ENCODE results near the gene PELO. TPM values are rescaled to one million over a fixed set of nuclear protein-coding genes. Genes with fewer than 3 reads are reported as not detected.

PELO gene
- total RNA-seq, 2 donors from 2014 or later = 8.5 to 11.8 TPM

DNA sequence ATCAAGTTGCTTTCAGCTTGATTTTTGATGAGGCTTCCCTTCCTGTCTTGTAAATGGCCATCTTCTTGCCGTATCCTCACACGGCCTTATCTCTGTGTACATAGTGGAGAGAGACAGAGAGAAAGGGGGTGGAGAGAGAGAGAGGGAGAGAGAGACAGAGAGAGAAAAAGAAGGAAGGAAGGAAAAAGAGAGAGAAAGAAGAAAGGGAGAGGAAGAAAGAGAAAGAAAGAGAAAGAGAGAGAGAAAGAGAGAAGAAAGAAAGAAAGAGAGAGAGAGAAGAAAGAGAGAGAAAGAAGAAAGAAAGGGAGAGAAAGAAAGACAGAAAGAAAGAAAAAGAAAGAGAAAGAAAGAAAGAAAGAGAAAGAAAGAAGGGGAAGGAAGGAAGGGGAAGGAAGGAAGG, 46.6 kb downstream of the PELO start:
- Histone ChIP-seq H3K9me3 (no peaks in the 10 kb centered on the region), H3K27me3 (no peaks in the 10 kb centered on the region), H3K4me3 (no peak overlapping the region), H3K36me3 (no peaks in the 10 kb centered on the region), H3K4me1 (no peaks in the 10 kb centered on the region), H3K27ac (no peak overlapping the region)
- TF ChIP-seq, protein P1, sequence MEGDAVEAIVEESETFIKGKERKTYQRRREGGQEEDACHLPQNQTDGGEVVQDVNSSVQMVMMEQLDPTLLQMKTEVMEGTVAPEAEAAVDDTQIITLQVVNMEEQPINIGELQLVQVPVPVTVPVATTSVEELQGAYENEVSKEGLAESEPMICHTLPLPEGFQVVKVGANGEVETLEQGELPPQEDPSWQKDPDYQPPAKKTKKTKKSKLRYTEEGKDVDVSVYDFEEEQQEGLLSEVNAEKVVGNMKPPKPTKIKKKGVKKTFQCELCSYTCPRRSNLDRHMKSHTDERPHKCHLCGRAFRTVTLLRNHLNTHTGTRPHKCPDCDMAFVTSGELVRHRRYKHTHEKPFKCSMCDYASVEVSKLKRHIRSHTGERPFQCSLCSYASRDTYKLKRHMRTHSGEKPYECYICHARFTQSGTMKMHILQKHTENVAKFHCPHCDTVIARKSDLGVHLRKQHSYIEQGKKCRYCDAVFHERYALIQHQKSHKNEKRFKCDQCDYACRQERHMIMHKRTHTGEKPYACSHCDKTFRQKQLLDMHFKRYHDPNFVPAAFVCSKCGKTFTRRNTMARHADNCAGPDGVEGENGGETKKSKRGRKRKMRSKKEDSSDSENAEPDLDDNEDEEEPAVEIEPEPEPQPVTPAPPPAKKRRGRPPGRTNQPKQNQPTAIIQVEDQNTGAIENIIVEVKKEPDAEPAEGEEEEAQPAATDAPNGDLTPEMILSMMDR (IDR thresholded peaks at IDR 0.05) = no peak
- DNase-seq (ENCODE audit: low spot score) = no peak

DNA sequence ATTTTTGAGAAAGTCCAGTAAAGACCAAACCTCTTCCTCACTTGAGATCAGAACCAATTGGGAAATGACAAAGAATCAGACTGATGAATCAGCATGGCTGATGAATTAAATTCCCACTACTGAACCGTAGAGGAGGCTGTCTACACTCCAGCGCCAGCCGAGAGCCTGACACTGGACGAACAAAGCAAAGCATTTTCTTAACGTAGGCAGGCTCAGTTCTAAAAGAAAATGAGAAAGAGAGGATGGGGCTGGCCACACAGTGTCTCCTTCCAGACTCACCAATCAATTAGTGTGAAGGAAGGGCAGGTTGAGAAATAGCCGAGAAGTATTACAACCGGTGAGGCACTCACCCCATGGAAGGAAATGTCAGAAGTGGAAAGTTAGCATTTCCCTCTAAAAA, 49.4 kb downstream of the PELO start:
- H3K27me3 ChIP-seq = no peaks in the 10 kb centered on the region
- peak overlapping the region in 1 of 2 donors; percentile 7 for H3K4me3 ChIP-seq
- H3K4me1 ChIP-seq = peaks cover 0 to 9% of the 10 kb centered on the region in 2 donors
- TF ChIP-seq, protein P1 (IDR thresholded peaks at IDR 0.05) = peak in 1 of 2 donors; percentile 33
- H3K9me3 ChIP-seq = no peaks in the 10 kb centered on the region
- peak overlapping the region; percentile 52 to 68 for H3K27ac ChIP-seq
- DNase-seq (ENCODE audit: low spot score) = peak; percentile 63
- no peaks in the 10 kb centered on the region for H3K36me3 ChIP-seq

Other genes with a start within 250 kb of the PELO start
- 10 to 100 TPM; 13.2 to 26.8 TPM for gene ITGA1, start within 50 bp of the PELO start, total RNA-seq
- 1 to 10 TPM; 1.5 to 2.3 TPM for gene ITGA2, start 201.4 kb downstream of the PELO start, total RNA-seq